ENCODE data around the gene MEIKIN.

DNA sequence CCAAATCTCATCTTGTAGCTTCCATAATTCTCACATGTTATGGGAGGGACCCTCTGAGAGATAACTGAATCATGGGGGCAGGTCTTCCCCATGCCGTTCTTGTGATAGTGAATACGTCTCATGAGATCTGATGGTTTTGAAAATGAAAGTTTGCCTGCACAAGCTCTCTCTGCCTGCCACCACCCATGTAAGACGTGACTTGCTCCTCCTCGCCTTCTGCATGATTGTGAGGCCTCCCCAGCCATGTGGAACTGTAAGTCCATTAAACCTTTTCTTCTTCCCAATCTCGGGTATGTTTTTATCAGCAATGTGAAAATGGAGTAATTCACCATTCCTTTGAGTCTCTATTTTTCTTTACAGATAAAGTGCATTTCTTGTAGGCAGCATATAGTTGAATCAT lies 81.8 kb downstream of the MEIKIN start:
- TF ChIP-seq SUZ12 (IDR thresholded peaks at IDR 0.05) (no peak), L3MBTL2 (conservative IDR thresholded peaks at IDR 0.05) (no peak), TARDBP (IDR thresholded peaks at IDR 0.05) (no peak), FOXK2 (IDR thresholded peaks at IDR 0.05) (no peak), BHLHE40 (IDR thresholded peaks at IDR 0.05; ENCODE audit: borderline replicate concordance) (no peak)

All from HEK293T (cell line).